Endothelial cell of umbilical vein (primary cell): Measurements from ENCODE around the gene NOLC1. TPM values are rescaled to one million over a fixed set of nuclear protein-coding genes. Genes with fewer than 3 reads are reported as not detected.

Experiments used
- BruUV-seq: library from RNA; stranded (reverse); fragments of 400-500 nt; replicated peaks from 2 replicates; lab custom pipeline; 2021; lab: Mats Ljungman, UMichigan
- CTCF ChIA-PET: fragments of 300-600, 350-600 bp; sonication (Branson Sonifier 250); formaldehyde crosslinking; loops from one replicate; lab custom pipeline; 2021; ENCODE audit warnings: antibody characterized with exemption, inconsistent platforms; lab: Charles Lee
- POLR2A ChIA-PET: fragments of 300-600, 350-600 bp; sonication (Branson Sonifier 250); formaldehyde crosslinking; loops from one replicate; lab custom pipeline; 2021; ENCODE audit warnings: antibody characterized with exemption, inconsistent platforms; lab: Charles Lee
- DNase-seq: peaks from one replicate; pipeline ENCODE4 v3.0.0-alpha.2; 2011; ENCODE audit warnings: low read depth, low spot score
- FAIRE-seq: peaks from 2 replicates; lab custom pipeline; 2011; peaks lifted over from hg19 to GRCh38; lab: Jason Lieb, UNC
- H2AFZ ChIP-seq: 2 replicates; pipeline ENCODE4 v1.6.0; 2012; ENCODE audit warnings: low read depth, low read length, control low read depth, inconsistent platforms
- H3K27ac ChIP-seq: 2 replicates; pipeline ENCODE4 v1.5.1; 2011; ENCODE audit warnings: low read depth, mild to moderate bottlenecking, control low read depth, low read length, moderate library complexity; ENCODE audit not compliant: insufficient read depth
- H3K27me3 ChIP-seq, 2 experiments: 2 replicates each; pipeline versions ENCODE4 v1.6.0 to v1.6.1; 2011; ENCODE audit warnings: low read length in 2 of 2, mixed read lengths in 1 of 2; ENCODE audit not compliant: control insufficient read depth in 2 of 2, insufficient read depth in 2 of 2
- H3K36me3 ChIP-seq, 2 experiments: 2 replicates in 1 of 2; 3 replicates in 1 of 2; pipeline ENCODE4 v1.5.1; 2011; ENCODE audit warnings: low read length in 2 of 2, mild to moderate bottlenecking in 1 of 2, moderate library complexity in 1 of 2; ENCODE audit not compliant: control insufficient read depth in 2 of 2, insufficient read depth in 2 of 2; ENCODE audit errors: extremely low read depth in 1 of 2
- H3K4me1 ChIP-seq: 3 replicates; pipeline ENCODE4 v1.5.1; 2011; ENCODE audit warnings: mild to moderate bottlenecking, low read length; ENCODE audit not compliant: control insufficient read depth, insufficient read depth; ENCODE audit errors: extremely low read depth
- H3K4me2 ChIP-seq: 2 replicates; pipeline ENCODE4 v1.6.1; 2011; ENCODE audit warnings: low read length, control low read depth, mixed read lengths; ENCODE audit not compliant: insufficient read depth
- H3K4me3 ChIP-seq, 3 experiments: fragments of 200-600 bp in 1 of 3; sonication (generic), shearing (Covaris generic) in 1 of 3; replicated peaks in 1 of 3; 2 replicates each; pipeline ENCODE4 v1.5.1; 2011 to 2016; ENCODE audit warnings: control low read depth in 3 of 3, low read length in 3 of 3, mild to moderate bottlenecking in 2 of 3, inconsistent platforms in 1 of 3, low read depth in 1 of 3, moderate library complexity in 1 of 3; ENCODE audit not compliant: insufficient read depth in 1 of 3
- H3K79me2 ChIP-seq: 2 replicates; pipeline ENCODE4 v1.6.0; 2012; ENCODE audit warnings: low read length, inconsistent platforms; ENCODE audit not compliant: control insufficient read depth, insufficient read depth
- H3K9ac ChIP-seq: replicated peaks from 2 replicates; pipeline ENCODE3; 2011; ENCODE audit warnings: low read length, control low read depth; ENCODE audit not compliant: insufficient read depth; ENCODE audit errors: extremely low read depth
- H3K9me1 ChIP-seq: replicated peaks from 3 replicates; pipeline ENCODE4 v1.6.0; 2011; ENCODE audit warnings: mild to moderate bottlenecking, low read length; ENCODE audit not compliant: control insufficient read depth, insufficient read depth; ENCODE audit errors: extremely low read depth
- H3K9me3 ChIP-seq: replicated peaks from 2 replicates; pipeline ENCODE4 v1.5.1; 2012; ENCODE audit warnings: low read length, inconsistent platforms; ENCODE audit not compliant: control insufficient read depth, insufficient read depth
- H4K20me1 ChIP-seq: replicated peaks from 2 replicates; pipeline ENCODE3; 2011; ENCODE audit warnings: mild to moderate bottlenecking, low read length; ENCODE audit not compliant: control insufficient read depth, insufficient read depth; ENCODE audit errors: extremely low read depth
- MYC ChIP-seq: IDR thresholded peaks from one replicate; pipeline ENCODE4 v1.6.1; 2011; ENCODE audit warnings: mild to moderate bottlenecking, low read depth, low read length
- POLR2AphosphoS5 ChIP-seq: IDR thresholded peaks from 2 replicates; pipeline ENCODE4 v1.6.1; 2012; ENCODE audit warnings: low read depth, mild to moderate bottlenecking, control low read depth, low read length, moderate library complexity; ENCODE audit not compliant: insufficient read depth
- dilution Hi-C: fragments of 300-500 bp; cut with MboI; formaldehyde crosslinking; loops from one replicate; pipeline ENCODE4 v1.15.0; 2019; ENCODE audit warnings: low sequenced_read_pairs; ENCODE audit not compliant: extremely low pct_ligation_motif_present
- intact Hi-C: fragments of 100-400 bp; cut with micrococcal nuclease; formaldehyde crosslinking; loops from one replicate; pipeline ENCODE4 v1.10.0; 2022
- polyA plus RNA-seq, 4 experiments: library from polyadenylated mRNA; depleted of rRNA in 3 of 4; stranded (reverse) in 3 of 4; unstranded in 1 of 4; fragments of >200 nt; gene quantifications; 2 replicates each; pipeline versions ENCODE4 v1.2.1 to v1.2.3, GENCODE V29; 2011 to 2012; ENCODE audit warnings: missing spikeins in 1 of 4
- total RNA-seq: library from RNA; stranded (reverse); gene quantifications from 2 replicates; pipeline ENCODE4 v1.2.3, GENCODE V29; 2021
- TF ChIP-seq, protein P1 (sequence below): IDR thresholded peaks from 2 replicates; pipeline ENCODE4 v1.6.1; 2011; ENCODE audit not compliant: insufficient read depth, insufficient read length

Gene NOLC1
- total and polyA plus RNA-seq, 2 donors (not counting 3 experiments of a cell fraction or from before 2014, with no cell fraction given) = 32.1 to 73.1 TPM

- Histone ChIP-seq H3K9me1 (no peaks in the 10 kb centered on the region), H3K4me1 (peaks cover 17% of the 10 kb centered on the region), H3K9me3 (no peaks in the 10 kb centered on the region), H3K4me2 (peak overlapping the region; percentile 96), H3K79me2 (peaks cover 49% of the 10 kb centered on the region), H3K27me3 (no peaks in the 10 kb centered on the region), H3K27ac (peak overlapping the region; percentile 80), H3K4me3 (peak overlapping the region; percentile 24 to 71 (median 66)), H3K9ac (peak overlapping the region; percentile 68), H2AFZ (no peak overlapping the region), H4K20me1 (no peaks in the 10 kb centered on the region), H3K36me3 (peaks cover 13 to 15% of the 10 kb centered on the region in 2 experiments)
- BruUV-seq = TSS peak; percentile 67
- ChIA-PET POLR2A (interaction anchor here (0.6 to 1.1 kb wide), 2 partner anchors 20 to 24 kb away, joined by 3 read pairs; partner anchors contain the start of gene PPRC1), CTCF (interaction anchor here (0.9 to 1.5 kb wide), 5 partner anchors 17 to 312 kb away, joined by 3 to 9 read pairs (median 3); partner anchors contain the start of gene PPRC1)
- TF ChIP-seq, protein P1, sequence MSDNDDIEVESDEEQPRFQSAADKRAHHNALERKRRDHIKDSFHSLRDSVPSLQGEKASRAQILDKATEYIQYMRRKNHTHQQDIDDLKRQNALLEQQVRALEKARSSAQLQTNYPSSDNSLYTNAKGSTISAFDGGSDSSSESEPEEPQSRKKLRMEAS = peak; percentile 37
- TF ChIP-seq MYC = no peak
- dilution Hi-C loops = no loop called here
- intact Hi-C loops = loop anchor here (1.0 to 5.0 kb wide), 3 partner anchors 20 to 242 kb away; no protein-coding TSS in a partner anchor
- FAIRE-seq = no peak
- no peak for DNase-seq
Measured at GRCh38 chr10:102152545-102152890, 329 bp downstream of the NOLC1 start.

DNA sequence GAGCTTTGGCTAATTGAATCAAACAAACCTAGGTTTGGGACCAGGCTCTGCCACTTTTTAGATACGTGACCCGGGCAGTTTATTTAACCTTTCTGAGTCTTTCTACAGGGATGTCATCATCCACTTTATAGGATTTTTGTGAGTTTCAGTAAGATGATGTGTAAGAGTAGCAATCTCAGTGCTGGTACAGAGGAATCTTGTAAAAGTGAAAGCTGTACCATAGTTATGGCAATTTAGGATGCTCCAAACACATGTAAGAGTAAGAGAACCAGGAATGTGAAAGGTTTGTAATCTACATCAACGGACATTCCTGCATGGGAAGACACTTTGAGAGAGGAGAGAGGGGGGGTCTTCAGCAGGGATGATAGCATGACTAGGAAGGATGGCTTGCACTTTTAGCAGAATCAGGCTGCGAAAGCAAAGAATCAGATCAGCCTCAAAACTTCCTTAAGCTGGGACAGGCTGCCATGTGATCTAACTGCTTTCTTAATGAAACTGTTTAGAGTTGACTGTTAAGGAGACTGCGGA, 968 bp downstream of the NOLC1 start:
- Histone ChIP-seq H3K9me3 (no peaks in the 10 kb centered on the region), H3K9me1 (no peaks in the 10 kb centered on the region), H3K9ac (peak overlapping the region; percentile 68), H3K4me3 (peak overlapping the region; percentile 24 to 71 (median 66)), H2AFZ (no peak overlapping the region), H3K4me1 (peaks cover 17% of the 10 kb centered on the region), H3K4me2 (peak overlapping the region; percentile 96), H3K79me2 (peaks cover 52% of the 10 kb centered on the region), H4K20me1 (no peaks in the 10 kb centered on the region), H3K27me3 (no peaks in the 10 kb centered on the region), H3K27ac (peak overlapping the region; percentile 80), H3K36me3 (peaks cover 18 to 21% of the 10 kb centered on the region in 2 experiments)
- dilution Hi-C loops = no loop called here
- BruUV-seq = no TSS peak
- intact Hi-C loops = loop anchor here (5.0 kb wide), 1 partner anchor 36 kb away; no protein-coding TSS in a partner anchor
- peak; percentile 37 for FAIRE-seq
- CTCF ChIA-PET = interaction anchor here (1.5 to 2.3 kb wide), 2 partner anchors 17 to 20 kb away, joined by 7 to 9 read pairs; partner anchors contain the start of gene PPRC1
- no peak for DNase-seq
- POLR2A ChIA-PET = no interaction called here
- TF ChIP-seq POLR2AphosphoS5 (no peak), MYC (no peak)
